K562 (cell line): ENCODE measurements around the gene VWDE. TPM values are rescaled to one million over a fixed set of nuclear protein-coding genes. Genes with fewer than 3 reads are reported as not detected.

Experiments used
- ATAC-seq: fragments of 200-7000 bp; cut with Tn5 transposase; 3 replicates; pipeline ENCODE4 v1.9.1; 2020; ENCODE audit warnings: moderate library complexity
- BruUV-seq: library from RNA; stranded (reverse); fragments of 400-500 nt; replicated peaks from 2 replicates; lab custom pipeline; 2021; lab: Mats Ljungman, UMichigan
- CTCF ChIA-PET: fragments of 300-600 bp; formaldehyde crosslinking; extraction: SDS; loops from one replicate; lab custom pipeline; 2021; ENCODE audit warnings: low intra/inter-chr PET ratio; lab: Yijun Ruan, JAX
- POLR2A ChIA-PET: fragments of 300-600, 350-650 bp; sonication (Branson Sonifier 250); formaldehyde crosslinking; extraction: SDS; loops from one replicate; lab custom pipeline; 2021; ENCODE audit warnings: antibody characterized with exemption, inconsistent platforms; lab: Yijun Ruan, JAX
- DNase-seq, 4 experiments: peaks; one replicate each; pipeline versions ENCODE4 v3.0.0 to v3.0.0-alpha.2; 2011 to 2018; ENCODE audit warnings: low spot score in 3 of 4, mixed read lengths in 3 of 4; ENCODE audit errors: extremely low read depth in 1 of 4
- FAIRE-seq: peaks from 2 replicates; lab custom pipeline; 2011; peaks lifted over from hg19 to GRCh38; lab: Jason Lieb, UNC
- H2AFZ ChIP-seq: 2 replicates; pipeline ENCODE4 v1.6.0; 2011; ENCODE audit warnings: low read depth, low read length, control low read depth, inconsistent platforms
- H3K27ac ChIP-seq: fragments of 200-600 bp; 3 replicates; pipeline ENCODE4 v1.8.0; 2011; ENCODE audit warnings: low read depth, mild to moderate bottlenecking, control low read depth, inconsistent platforms, low read length, moderate library complexity, mixed read lengths; ENCODE audit errors: extremely low read depth
- H3K27me3 ChIP-seq, 2 experiments: fragments of 300-600 bp in 1 of 2; 2 replicates in 1 of 2; 3 replicates in 1 of 2; pipeline versions ENCODE4 v1.6.0 to v1.8.0; 2011; ENCODE audit warnings: inconsistent platforms in 2 of 2, low read length in 2 of 2, mild to moderate bottlenecking in 1 of 2, mixed read lengths in 1 of 2, moderate library complexity in 1 of 2; ENCODE audit not compliant: control insufficient read depth in 2 of 2, insufficient read depth in 2 of 2
- H3K36me3 ChIP-seq: fragments of 300-600 bp; 3 replicates; pipeline ENCODE4 v1.8.0; 2011; ENCODE audit warnings: mild to moderate bottlenecking, low read length, inconsistent platforms; ENCODE audit not compliant: control insufficient read depth, insufficient read depth
- H3K4me1 ChIP-seq, 2 experiments: fragments of 200-600 bp in 1 of 2; replicated peaks in 1 of 2; 2 replicates in 1 of 2; 3 replicates in 1 of 2; pipeline versions ENCODE4 v1.5.1 to v1.8.0; 2011; ENCODE audit warnings: inconsistent platforms in 2 of 2, low read length in 2 of 2, mild to moderate bottlenecking in 1 of 2, mixed read lengths in 1 of 2, moderate library complexity in 1 of 2; ENCODE audit not compliant: control insufficient read depth in 2 of 2, insufficient read depth in 2 of 2
- H3K4me2 ChIP-seq: 2 replicates; pipeline ENCODE4 v1.6.1; 2011; ENCODE audit warnings: low read length, control low read depth, inconsistent platforms, mixed read lengths; ENCODE audit not compliant: insufficient read depth
- H3K4me3 ChIP-seq: fragments of 200-600 bp; sonication (generic), shearing (Covaris generic); 2 replicates; pipeline ENCODE4 v1.5.1; 2016; ENCODE audit warnings: control low read depth, inconsistent platforms
- H3K79me2 ChIP-seq: fragments of 200-600 bp; 3 replicates; pipeline ENCODE4 v1.8.0; 2011; ENCODE audit warnings: low read length, inconsistent platforms; ENCODE audit not compliant: control insufficient read depth, insufficient read depth
- H3K9ac ChIP-seq, 2 experiments: 2 replicates each; pipeline versions ENCODE4 v1.6.0 to v1.6.1; 2011; ENCODE audit warnings: low read depth in 2 of 2, low read length in 2 of 2, control low read depth in 1 of 2, inconsistent platforms in 1 of 2, mild to moderate bottlenecking in 1 of 2, mixed read lengths in 1 of 2; ENCODE audit not compliant: insufficient read depth in 1 of 2
- H3K9me1 ChIP-seq: one replicate; pipeline ENCODE4 v1.6.0; 2011; ENCODE audit warnings: inconsistent platforms, mild to moderate bottlenecking, low read length, moderate library complexity; ENCODE audit not compliant: control insufficient read depth, insufficient read depth
- H3K9me3 ChIP-seq: replicated peaks from 2 replicates; pipeline ENCODE4 v1.5.1; 2011; ENCODE audit warnings: low read depth, low read length, inconsistent platforms; ENCODE audit not compliant: control insufficient read depth, insufficient read depth
- H4K20me1 ChIP-seq: replicated peaks from 2 replicates; pipeline ENCODE4 v1.6.1; 2011; ENCODE audit warnings: low read length, inconsistent platforms, mixed read lengths; ENCODE audit not compliant: control insufficient read depth, insufficient read depth
- BCOR ChIP-seq: fragments of 450-650 bp; IDR thresholded peaks from 2 replicates; pipeline ENCODE4 v1.6.1; 2016
- CGGBP1 ChIP-seq: fragments of 250-450 bp; sonication (Bioruptor Pico); IDR thresholded peaks from 2 replicates; pipeline ENCODE4 v1.9.0; 2021; ENCODE audit warnings: mild to moderate bottlenecking
- KDM1A ChIP-seq, 2 experiments: fragments of 450-650 bp; IDR thresholded peaks; 2 replicates each; pipeline ENCODE4 v1.6.1; 2016; ENCODE audit warnings: mild to moderate bottlenecking in 2 of 2
- NELFE ChIP-seq: IDR thresholded peaks from 2 replicates; pipeline ENCODE4 v1.6.1; 2011; ENCODE audit warnings: mild to moderate bottlenecking; ENCODE audit not compliant: insufficient read depth, insufficient read length
- RBM25 ChIP-seq: fragments of 200-400 bp; formaldehyde crosslinking; IDR thresholded peaks from 2 replicates; pipeline ENCODE4 v1.6.1; 2018; ENCODE audit warnings: low read length, low read depth, moderate library complexity; ENCODE audit not compliant: severe bottlenecking
- TRIM28 ChIP-seq: fragments of 450-650 bp; IDR thresholded peaks from 2 replicates; pipeline ENCODE4 v1.6.1; 2017
- WGBS: fragments of 100-300 bp; shearing (Covaris generic); methylation state at CpG from one replicate; pipeline ENCODE4 v1.1.6; 2016; ENCODE audit warnings: low coverage, mixed read lengths; ENCODE audit not compliant: insufficient coverage; ENCODE audit errors: missing lambda C conversion rate; 5-methylcytosine and 5-hydroxymethylcytosine counted together
- in situ Hi-C: fragments of 300-500 bp; cut with MboI; formaldehyde crosslinking; loops from 4 replicates; pipeline ENCODE4 v1.15.0; 2018; ENCODE audit warnings: inconsistent platforms, mixed read lengths
- intact Hi-C: fragments of 100-400 bp; cut with micrococcal nuclease; formaldehyde crosslinking; loops from 2 replicates; pipeline ENCODE4 v1.14.2; 2022
- polyA plus RNA-seq, 8 experiments: library from polyadenylated mRNA; depleted of rRNA in 4 of 8; stranded (reverse) in 5 of 8; unstranded in 3 of 8; fragments of >200 nt; fragmentation: Nextera tagmentation in 2 of 8; fragmentation: Illumina TruSeq in 1 of 8; extraction: Ambion mirVana in 2 of 8; extraction: Trizol in 1 of 8; gene quantifications; 2 replicates each; pipeline versions ENCODE4 v1.2.1 to v1.2.3, GENCODE V29; 2011 to 2014; ENCODE audit warnings: inconsistent platforms in 1 of 8, missing spikeins in 1 of 8
- total RNA-seq, 7 experiments: library from RNA; depleted of rRNA in 6 of 7; stranded (reverse); fragments of >200 nt in 6 of 7; fragmentation: Illumina TruSeq in 2 of 7; extraction: Trizol in 2 of 7; gene quantifications; 2 replicates each; pipeline versions ENCODE4 v1.2.1 to v1.2.3, GENCODE V29; 2011 to 2021; ENCODE audit warnings: low replicate concordance in 1 of 7
- TF ChIP-seq, protein P1 (sequence below), 2 experiments: fragments of 450-650 bp; conservative IDR thresholded peaks; 2 replicates each; pipeline ENCODE4 v1.6.1; 2017; ENCODE audit warnings: mild to moderate bottlenecking in 2 of 2, moderate library complexity in 2 of 2

The VWDE gene
- total and polyA plus RNA-seq, 9 of the 15 experiments (the other 6 are each of a cell fraction or from before 2014, with no cell fraction given), result 40.6 to 162 (median 95.2) TPM

GRCh38 chr7:12412407-12412806 is 8.7 kb upstream of the VWDE start:
- 40% methylated on average over 1 of the region's 1 CpG for WGBS

More at GRCh38 chr7:12412407-12412806, 8.7 kb upstream of the VWDE start:
- no peak overlapping the region for H2AFZ ChIP-seq
- in situ Hi-C loops (no loop called here), intact Hi-C loops (no loop called here)
- DNase-seq (no peak), ATAC-seq (no peak), FAIRE-seq (no peak)
- TF ChIP-seq KDM1A (IDR thresholded peaks at IDR 0.05) (0 out of 4 replicates have a peak, but pooled peaks of 1 of the 2 experiments have one; percentile 7), BCOR (peak; percentile 25; the same call in 1 of the 2 replicates), RBM25 (peak; percentile 81), TRIM28 (0 out of 2 replicates have a peak, but pooled peaks have one; percentile 58), CGGBP1 (no peak), NELFE (no peak)
- TF ChIP-seq, protein P1, sequence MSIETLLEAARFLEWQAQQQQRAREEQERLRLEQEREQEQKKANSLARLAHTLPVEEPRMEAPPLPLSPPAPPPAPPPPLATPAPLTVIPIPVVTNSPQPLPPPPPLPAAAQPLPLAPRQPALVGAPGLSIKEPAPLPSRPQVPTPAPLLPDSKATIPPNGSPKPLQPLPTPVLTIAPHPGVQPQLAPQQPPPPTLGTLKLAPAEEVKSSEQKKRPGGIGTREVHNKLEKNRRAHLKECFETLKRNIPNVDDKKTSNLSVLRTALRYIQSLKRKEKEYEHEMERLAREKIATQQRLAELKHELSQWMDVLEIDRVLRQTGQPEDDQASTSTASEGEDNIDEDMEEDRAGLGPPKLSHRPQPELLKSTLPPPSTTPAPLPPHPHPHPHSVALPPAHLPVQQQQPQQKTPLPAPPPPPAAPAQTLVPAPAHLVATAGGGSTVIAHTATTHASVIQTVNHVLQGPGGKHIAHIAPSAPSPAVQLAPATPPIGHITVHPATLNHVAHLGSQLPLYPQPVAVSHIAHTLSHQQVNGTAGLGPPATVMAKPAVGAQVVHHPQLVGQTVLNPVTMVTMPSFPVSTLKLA (conservative IDR thresholded peaks at IDR 0.05), result no peak
- no peaks in the 10 kb centered on the region for H3K9me1 ChIP-seq
- H3K4me3 ChIP-seq, result no peak overlapping the region
- no peaks in the 10 kb centered on the region for H3K27me3 ChIP-seq
- H4K20me1 ChIP-seq, result no peaks in the 10 kb centered on the region
- H3K79me2 ChIP-seq, result no peaks in the 10 kb centered on the region
- ChIA-PET POLR2A (no interaction called here), CTCF (no interaction called here)
- H3K4me1 ChIP-seq, result peaks cover 0 to 2% of the 10 kb centered on the region in 2 experiments; a peak in 1 of 5 replicates
- no peak overlapping the region for H3K4me2 ChIP-seq
- 0 out of 2 replicates have a peak, but pooled peaks cover 3% of the 10 kb centered on the region for H3K9me3 ChIP-seq
- no peaks in the 10 kb centered on the region; the same call in 2 of the 3 replicates for H3K36me3 ChIP-seq
- BruUV-seq, result no TSS peak
- no peak overlapping the region for H3K9ac ChIP-seq
- no peak overlapping the region for H3K27ac ChIP-seq
